VCaP (cell line): ENCODE measurements around the gene CIBAR2.

Source experiments
- H3K27ac ChIP-seq: fragments of 450-650 bp; 2 replicates; pipeline ENCODE4 v1.5.1; 2017
- TF ChIP-seq, protein P1 (sequence below): fragments of 450-650 bp; conservative IDR thresholded peaks from 2 replicates; pipeline ENCODE4 v1.5.1; 2017; ENCODE audit warnings: mild to moderate bottlenecking, moderate library complexity

CIBAR2 gene

DNA sequence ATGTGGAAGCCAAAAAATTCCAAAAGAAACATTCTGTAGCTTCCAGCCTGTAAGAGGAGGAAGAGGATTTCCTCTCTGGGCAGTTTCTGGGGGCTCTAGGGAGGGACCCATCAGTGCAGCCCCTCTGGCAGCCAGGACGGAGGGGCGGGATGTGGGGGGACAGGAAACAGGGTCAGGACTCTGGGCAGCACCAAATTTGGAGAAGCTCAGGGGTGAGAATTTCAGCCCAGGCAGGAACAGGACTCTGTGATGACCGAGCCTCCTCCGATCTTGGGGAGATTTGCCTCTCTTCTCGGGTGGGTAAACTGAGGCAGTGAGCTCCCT is 18.4 kb upstream of the CIBAR2 start:
- TF ChIP-seq, protein P1, sequence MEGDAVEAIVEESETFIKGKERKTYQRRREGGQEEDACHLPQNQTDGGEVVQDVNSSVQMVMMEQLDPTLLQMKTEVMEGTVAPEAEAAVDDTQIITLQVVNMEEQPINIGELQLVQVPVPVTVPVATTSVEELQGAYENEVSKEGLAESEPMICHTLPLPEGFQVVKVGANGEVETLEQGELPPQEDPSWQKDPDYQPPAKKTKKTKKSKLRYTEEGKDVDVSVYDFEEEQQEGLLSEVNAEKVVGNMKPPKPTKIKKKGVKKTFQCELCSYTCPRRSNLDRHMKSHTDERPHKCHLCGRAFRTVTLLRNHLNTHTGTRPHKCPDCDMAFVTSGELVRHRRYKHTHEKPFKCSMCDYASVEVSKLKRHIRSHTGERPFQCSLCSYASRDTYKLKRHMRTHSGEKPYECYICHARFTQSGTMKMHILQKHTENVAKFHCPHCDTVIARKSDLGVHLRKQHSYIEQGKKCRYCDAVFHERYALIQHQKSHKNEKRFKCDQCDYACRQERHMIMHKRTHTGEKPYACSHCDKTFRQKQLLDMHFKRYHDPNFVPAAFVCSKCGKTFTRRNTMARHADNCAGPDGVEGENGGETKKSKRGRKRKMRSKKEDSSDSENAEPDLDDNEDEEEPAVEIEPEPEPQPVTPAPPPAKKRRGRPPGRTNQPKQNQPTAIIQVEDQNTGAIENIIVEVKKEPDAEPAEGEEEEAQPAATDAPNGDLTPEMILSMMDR = no peak
- no peak overlapping the region for H3K27ac ChIP-seq

DNA sequence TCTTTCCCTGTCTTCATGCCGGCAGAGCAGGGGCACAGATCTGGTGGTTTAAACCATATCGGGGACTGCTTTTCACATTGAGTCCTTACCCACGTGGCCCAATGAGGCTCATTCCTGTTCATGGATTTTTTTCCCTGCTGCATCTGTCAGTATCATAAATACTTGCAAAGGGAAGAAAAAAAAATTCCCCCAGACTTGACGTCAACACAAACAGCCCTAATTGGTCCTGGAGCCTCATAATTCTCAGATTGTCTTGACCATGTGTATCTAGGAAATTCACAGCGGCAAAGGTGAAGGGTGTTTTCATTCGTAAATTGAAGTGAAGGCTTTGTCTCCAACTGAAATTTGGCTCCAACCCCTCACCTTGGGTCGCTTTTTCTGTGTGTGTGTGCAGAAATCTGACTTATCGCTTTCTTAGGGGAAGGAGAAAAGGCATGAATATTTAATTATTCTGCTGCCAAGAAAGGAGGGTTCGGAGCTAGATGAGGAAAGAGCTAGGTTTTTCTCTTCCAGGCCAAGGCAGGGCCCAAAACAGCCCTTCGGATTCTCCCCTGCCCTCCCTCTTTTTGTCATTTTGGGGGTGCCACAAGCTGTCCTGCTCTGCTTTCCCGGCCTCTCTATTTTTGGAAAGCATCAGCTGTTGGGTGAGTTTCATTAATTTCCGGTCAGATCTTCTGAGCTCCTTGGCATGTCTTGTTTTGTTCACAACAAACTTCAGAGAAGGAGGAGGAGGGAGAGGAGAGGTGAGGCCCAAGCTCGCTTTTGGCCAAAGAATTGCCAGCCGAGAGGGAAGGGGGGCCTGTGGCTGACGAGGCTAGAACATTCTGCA is 17.8 kb upstream of the CIBAR2 start:
- H3K27ac ChIP-seq = no peak overlapping the region
- TF ChIP-seq, protein P1 = no peak

DNA sequence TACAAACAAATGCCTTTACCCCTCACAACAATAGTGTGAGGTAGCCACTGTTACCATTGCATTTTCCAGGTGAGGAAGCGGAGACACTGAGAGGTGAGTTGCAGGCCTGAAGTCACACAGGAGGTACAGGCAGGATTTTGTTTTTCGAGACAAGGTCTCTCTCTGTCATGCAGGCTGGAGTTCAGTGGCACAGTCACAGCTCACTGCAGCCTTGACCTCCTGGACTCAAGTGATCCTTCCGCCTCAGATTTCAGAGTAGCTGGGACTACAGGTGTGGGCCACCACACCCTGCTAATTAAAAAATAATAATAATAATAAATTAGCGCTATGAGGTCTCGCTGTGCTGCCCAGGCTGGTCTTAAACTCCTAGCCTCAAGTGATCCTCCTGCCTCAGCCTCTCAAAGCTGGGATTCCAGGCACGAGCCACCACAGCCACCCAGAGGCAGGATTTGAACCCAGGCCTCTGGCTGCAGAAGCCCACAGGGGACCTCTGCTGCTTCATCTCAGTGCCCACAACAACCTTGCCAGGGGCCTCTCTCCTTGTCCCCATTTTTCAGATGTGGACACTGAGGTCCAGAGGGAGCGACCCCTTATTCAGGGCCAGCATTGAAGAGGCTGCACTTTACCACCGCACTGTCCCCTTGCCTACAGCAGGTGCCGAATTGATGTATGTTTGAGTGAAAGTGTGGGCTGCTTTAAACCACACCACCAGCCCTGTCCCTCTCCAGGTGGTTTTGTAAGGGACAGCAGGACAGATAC is 16.0 kb upstream of the CIBAR2 start:
- no peak overlapping the region for H3K27ac ChIP-seq
- TF ChIP-seq, protein P1 = no peak

DNA sequence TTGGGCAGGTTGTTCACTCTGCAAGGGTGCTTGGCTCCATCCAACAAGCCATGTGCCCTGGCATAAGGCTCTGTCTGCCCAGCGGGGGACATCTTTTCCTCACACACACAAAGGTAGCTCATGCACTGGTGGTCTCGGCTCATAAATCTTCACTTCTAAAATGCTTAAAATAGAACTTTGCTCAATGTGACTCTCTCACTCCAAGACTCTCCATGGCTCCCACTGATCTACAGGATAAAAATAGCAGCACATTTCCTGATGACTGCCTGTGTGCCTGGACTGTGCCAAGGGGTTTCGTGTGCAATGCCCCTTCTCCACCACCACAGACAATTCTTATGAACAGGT is 15.1 kb upstream of the CIBAR2 start:
- TF ChIP-seq, protein P1 = no peak
- no peak overlapping the region for H3K27ac ChIP-seq

DNA sequence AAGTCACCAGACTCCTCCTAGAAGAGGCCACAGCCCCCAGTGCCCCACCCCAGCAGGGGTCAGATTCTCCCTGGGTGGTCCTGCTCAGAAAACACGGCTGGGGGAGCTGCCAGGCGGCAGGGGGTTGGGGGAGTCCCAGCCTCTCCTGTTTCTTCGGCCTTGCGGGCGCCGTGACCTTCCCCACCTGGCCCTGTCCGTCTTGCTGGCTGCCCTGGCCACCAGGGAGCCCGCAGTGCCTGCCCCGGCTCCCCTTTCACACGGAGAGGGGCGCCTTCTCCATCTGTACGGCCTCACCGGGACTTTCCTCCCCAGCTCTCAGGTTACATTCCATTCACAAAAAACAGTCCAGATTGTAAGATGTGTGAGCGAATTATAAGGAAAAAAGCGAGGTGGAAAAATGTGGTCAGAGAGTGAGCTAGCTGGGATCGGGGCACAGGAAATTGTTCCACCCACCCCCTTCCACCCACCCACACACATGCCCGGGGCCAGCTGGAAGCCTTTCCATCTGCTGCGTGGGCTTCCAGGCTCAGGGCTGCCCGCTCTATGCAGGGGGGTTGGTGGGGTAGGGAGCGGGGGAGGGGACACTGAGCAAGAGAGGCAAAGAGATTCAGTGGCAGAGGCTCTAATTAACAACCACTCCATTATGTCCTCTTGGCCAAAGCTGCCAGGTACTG is 14.6 kb upstream of the CIBAR2 start:
- no peak overlapping the region for H3K27ac ChIP-seq
- TF ChIP-seq, protein P1 = no peak

DNA sequence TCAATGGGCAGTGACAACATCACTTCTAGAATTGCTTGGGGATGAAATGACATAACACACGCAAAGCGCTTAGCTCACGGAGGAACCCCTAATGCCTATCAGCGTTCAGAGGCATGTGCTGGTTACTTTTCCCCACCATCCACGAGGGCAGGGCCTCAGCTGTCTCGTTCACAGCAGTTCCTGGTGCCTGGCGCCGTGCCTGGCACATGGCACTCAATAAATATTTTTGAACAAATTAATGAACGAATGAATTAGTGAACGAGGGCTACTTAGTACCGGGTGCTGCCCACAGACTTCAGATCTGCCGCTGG is 14.1 kb upstream of the CIBAR2 start:
- H3K27ac ChIP-seq = no peak overlapping the region
- TF ChIP-seq, protein P1 = no peak

DNA sequence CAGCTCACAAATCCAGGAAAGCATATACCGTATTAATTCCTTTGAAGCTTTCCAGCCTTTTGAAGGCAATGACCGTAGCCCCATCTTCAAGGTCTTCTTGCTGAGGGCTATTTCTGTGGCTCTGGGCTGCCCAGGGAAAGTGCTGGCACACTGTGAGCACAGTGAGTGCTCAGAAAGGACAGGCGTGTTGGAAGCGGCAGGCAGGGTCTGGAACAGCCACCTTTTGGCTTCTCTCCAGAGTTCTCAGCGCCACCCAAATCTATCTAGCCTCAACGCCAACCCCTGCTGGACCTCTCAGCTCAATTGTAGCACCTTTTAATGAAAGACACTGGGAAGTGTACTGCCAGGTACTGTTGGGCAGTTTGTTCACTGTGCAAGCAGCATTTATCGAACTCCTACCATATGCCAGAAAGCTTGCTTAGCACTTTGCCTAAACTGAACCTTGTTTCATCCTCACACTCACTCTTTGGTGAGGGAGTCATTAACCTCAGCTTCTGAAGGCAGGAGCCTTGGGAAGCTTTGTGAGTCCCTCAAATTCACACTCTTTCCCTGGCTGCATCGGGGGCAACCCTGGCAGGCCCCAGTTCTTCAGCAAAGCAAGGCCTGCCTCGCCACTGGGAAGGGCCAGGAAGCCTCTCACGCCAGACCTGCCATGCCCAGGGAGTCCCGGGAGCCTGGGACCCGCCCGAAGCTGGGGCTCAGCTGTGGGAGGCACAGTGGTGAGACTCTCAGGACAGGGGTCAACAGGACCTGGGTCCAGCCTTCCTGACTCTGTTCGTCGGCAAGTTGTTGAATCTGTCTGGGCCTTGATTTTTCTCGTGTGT is 13.5 kb upstream of the CIBAR2 start:
- TF ChIP-seq, protein P1 = no peak
- no peak overlapping the region for H3K27ac ChIP-seq
